HK-2 (cell line): ENCODE measurements around the gene OBP2B.

Experiments used
- DNase-seq: peaks from one replicate; pipeline ENCODE4 v3.0.0-alpha.2; 2018; ENCODE audit not compliant: unreplicated experiment

Gene OBP2B

GRCh38 chr9:133167096-133167730 is 41.8 kb downstream of the OBP2B start:
- no peak for DNase-seq

- no peak for DNase-seq
Measured at GRCh38 chr9:133166392-133166791, 42.7 kb downstream of the OBP2B start.

- no peak for DNase-seq
Measured at GRCh38 chr9:133165452-133165730, 43.7 kb downstream of the OBP2B start.

- no peak for DNase-seq
Measured at GRCh38 chr9:133164191-133164590, 44.9 kb downstream of the OBP2B start.

- peak; percentile 23 for DNase-seq
Measured at GRCh38 chr9:133163504-133164172, 45.4 kb downstream of the OBP2B start, which contains the start of gene GBGT1. Gene GBGT1, minus strand, starts transcription at chr9:133163914. Its CDS starts 1,502 bp downstream, at chr9:133162412.

GRCh38 chr9:133162861-133163503 is 46.1 kb downstream of the OBP2B start:
- DNase-seq, result no peak

GRCh38 chr9:133161547-133161950 is 47.5 kb downstream of the OBP2B start:
- DNase-seq, result no peak

GRCh38 chr9:133160742-133161546 is 48.1 kb downstream of the OBP2B start:
- peak; percentile 35 for DNase-seq

- DNase-seq, result no peak
Measured at GRCh38 chr9:133158695-133159094, 50.4 kb downstream of the OBP2B start.
